ENCODE results near the gene SORBS1.

DNA sequence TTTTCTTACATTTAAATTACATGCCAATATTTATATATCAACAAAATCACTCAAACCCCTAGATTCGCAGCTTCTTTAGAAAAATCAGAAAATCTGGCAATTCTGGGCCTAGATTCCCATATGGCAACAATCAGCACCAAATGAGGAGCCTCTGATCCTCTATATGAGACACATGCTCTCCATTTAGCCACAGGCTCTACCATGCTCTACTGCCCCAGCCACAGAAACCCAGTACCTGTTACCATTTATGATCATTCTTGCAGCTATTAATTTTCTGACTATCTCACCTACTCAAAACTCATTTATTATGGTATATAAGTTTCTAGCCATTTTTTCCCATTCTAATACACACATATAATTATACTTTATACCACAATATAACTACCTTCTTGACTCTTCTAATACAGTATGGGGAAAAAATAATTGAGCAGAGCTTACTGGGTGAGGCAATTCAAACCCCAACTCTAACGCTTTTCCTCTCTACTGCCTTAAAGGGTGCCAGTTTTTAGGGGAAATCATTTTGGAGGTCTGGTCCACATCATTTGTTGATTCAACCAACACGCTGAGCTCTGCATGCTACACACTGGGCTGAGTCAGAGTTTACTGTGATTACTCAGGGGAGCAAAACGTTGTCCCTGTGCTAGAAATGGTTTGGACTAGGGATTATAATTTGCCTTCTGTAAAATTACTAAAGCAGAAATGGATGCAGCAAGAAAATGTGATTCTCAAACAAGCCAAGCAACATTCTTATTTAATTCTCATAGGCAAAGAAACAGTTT, 281.9 kb downstream of the SORBS1 start:
- no peak for TF ChIP-seq GATA3 (IDR thresholded peaks at IDR 0.05; ENCODE audit: low read depth, low read length)
- no peak for TF ChIP-seq GATA2 (IDR thresholded peaks at IDR 0.05; ENCODE audit: low read depth, low read length)

Measured in SH-SY5Y (cell line).